HL-60 (cell line): Measurements from ENCODE around the gene ONECUT1.

ENCODE experiments used
- DNase-seq, 2 experiments: peaks; one replicate each; pipeline ENCODE4 v3.0.0-alpha.2; 2010 to 2020; ENCODE audit warnings: low read depth in 1 of 2, low spot score in 1 of 2
- H3K27ac ChIP-seq: fragments of 250-450 bp; sonication (Bioruptor Pico); replicated peaks from 2 replicates; pipeline ENCODE4 v1.5.1; 2020; ENCODE audit warnings: mild to moderate bottlenecking, moderate library complexity
- H3K27me3 ChIP-seq: fragments of 250-450 bp; sonication (Bioruptor Pico); 2 replicates; pipeline ENCODE4 v1.5.1; 2021; ENCODE audit warnings: mild to moderate bottlenecking, moderate library complexity; ENCODE audit not compliant: insufficient read depth, poor library complexity, severe bottlenecking
- H3K4me3 ChIP-seq: replicated peaks from 2 replicates; pipeline ENCODE4 v1.5.1; 2011; ENCODE audit warnings: mild to moderate bottlenecking, control low read depth, low read length; ENCODE audit not compliant: insufficient read depth
- GABPA ChIP-seq: IDR thresholded peaks from 2 replicates; pipeline ENCODE4 v1.6.1; 2012; ENCODE audit warnings: low read depth
- POLR2AphosphoS5 ChIP-seq: IDR thresholded peaks from 2 replicates; pipeline ENCODE4 v1.6.1; 2012; ENCODE audit warnings: low read depth
- SPI1 ChIP-seq: IDR thresholded peaks from 2 replicates; pipeline ENCODE4 v1.6.1; 2012; ENCODE audit warnings: low read depth, mild to moderate bottlenecking, borderline replicate concordance
- TF ChIP-seq, protein P1 (sequence below): IDR thresholded peaks from 2 replicates; pipeline ENCODE4 v1.6.1; 2012; ENCODE audit warnings: low read depth; ENCODE audit not compliant: insufficient replicate concordance
- TF ChIP-seq, protein P2 (sequence below): IDR thresholded peaks from one replicate; pipeline ENCODE4 v1.5.1; 2011; ENCODE audit warnings: low read length, control low read depth, inconsistent platforms; ENCODE audit not compliant: insufficient read depth

Gene ONECUT1

DNA sequence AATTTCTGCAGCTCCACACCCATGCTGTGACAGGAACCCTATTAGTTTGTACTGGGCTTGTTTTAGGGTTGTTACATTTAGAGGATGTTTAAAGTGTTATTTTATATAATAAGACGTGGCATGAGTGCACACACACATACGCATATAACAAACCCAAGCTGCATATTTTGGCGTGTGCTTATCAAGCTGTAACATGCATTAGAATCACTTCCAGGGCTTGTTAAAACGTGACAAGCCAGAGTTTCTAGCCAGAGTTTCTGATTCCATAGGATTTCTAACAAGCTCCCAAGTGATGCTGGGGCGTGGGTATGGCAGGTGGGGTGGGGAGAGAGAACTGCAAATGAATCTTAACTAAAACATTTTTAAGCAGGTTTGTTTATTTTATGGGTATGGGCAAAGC is 17.4 kb downstream of the ONECUT1 start:
- Histone ChIP-seq H3K4me3 (no peak overlapping the region), H3K27me3 (peaks cover 3% of the 10 kb centered on the region), H3K27ac (no peak overlapping the region)
- DNase-seq: no peak
- TF ChIP-seq, protein P1, sequence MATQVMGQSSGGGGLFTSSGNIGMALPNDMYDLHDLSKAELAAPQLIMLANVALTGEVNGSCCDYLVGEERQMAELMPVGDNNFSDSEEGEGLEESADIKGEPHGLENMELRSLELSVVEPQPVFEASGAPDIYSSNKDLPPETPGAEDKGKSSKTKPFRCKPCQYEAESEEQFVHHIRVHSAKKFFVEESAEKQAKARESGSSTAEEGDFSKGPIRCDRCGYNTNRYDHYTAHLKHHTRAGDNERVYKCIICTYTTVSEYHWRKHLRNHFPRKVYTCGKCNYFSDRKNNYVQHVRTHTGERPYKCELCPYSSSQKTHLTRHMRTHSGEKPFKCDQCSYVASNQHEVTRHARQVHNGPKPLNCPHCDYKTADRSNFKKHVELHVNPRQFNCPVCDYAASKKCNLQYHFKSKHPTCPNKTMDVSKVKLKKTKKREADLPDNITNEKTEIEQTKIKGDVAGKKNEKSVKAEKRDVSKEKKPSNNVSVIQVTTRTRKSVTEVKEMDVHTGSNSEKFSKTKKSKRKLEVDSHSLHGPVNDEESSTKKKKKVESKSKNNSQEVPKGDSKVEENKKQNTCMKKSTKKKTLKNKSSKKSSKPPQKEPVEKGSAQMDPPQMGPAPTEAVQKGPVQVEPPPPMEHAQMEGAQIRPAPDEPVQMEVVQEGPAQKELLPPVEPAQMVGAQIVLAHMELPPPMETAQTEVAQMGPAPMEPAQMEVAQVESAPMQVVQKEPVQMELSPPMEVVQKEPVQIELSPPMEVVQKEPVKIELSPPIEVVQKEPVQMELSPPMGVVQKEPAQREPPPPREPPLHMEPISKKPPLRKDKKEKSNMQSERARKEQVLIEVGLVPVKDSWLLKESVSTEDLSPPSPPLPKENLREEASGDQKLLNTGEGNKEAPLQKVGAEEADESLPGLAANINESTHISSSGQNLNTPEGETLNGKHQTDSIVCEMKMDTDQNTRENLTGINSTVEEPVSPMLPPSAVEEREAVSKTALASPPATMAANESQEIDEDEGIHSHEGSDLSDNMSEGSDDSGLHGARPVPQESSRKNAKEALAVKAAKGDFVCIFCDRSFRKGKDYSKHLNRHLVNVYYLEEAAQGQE: no peak
- no peak for TF ChIP-seq SPI1
- no peak for TF ChIP-seq GABPA

DNA sequence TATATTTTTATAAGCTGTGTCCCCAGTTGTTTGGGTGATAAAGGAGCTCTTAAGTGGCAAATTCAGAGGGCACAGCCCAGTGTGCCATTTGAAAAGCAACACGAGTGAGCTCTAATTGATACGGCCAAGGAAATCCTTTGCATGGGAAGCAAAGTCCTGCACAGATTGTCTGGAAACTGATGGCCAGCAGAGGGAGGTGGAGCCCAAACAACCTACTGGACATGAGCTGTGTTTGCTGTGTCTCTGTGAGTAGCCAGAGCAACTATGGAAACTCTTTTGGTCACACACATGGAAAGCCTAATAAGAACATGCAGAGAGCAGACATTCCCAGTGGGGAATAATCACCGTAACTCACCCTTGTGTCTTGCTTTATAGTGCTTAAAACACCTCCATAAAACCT is 24.4 kb downstream of the ONECUT1 start:
- Histone ChIP-seq H3K4me3 (no peak overlapping the region), H3K27me3 (no peaks in the 10 kb centered on the region), H3K27ac (no peak overlapping the region)
- TF ChIP-seq GABPA (no peak), POLR2AphosphoS5 (no peak), SPI1 (no peak)
- TF ChIP-seq, protein P1: no peak
- TF ChIP-seq, protein P2, sequence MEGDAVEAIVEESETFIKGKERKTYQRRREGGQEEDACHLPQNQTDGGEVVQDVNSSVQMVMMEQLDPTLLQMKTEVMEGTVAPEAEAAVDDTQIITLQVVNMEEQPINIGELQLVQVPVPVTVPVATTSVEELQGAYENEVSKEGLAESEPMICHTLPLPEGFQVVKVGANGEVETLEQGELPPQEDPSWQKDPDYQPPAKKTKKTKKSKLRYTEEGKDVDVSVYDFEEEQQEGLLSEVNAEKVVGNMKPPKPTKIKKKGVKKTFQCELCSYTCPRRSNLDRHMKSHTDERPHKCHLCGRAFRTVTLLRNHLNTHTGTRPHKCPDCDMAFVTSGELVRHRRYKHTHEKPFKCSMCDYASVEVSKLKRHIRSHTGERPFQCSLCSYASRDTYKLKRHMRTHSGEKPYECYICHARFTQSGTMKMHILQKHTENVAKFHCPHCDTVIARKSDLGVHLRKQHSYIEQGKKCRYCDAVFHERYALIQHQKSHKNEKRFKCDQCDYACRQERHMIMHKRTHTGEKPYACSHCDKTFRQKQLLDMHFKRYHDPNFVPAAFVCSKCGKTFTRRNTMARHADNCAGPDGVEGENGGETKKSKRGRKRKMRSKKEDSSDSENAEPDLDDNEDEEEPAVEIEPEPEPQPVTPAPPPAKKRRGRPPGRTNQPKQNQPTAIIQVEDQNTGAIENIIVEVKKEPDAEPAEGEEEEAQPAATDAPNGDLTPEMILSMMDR: no peak
- DNase-seq: no peak

GRCh38 chr15:52764731-52765130 is 25.4 kb downstream of the ONECUT1 start:
- no peak for DNase-seq
- no peak overlapping the region for H3K27ac ChIP-seq
- TF ChIP-seq SPI1 (no peak), GABPA (no peak), POLR2AphosphoS5 (no peak)
- TF ChIP-seq, protein P2: no peak
- TF ChIP-seq, protein P1: no peak
- no peak overlapping the region for H3K4me3 ChIP-seq
- H3K27me3 ChIP-seq: no peaks in the 10 kb centered on the region

DNA sequence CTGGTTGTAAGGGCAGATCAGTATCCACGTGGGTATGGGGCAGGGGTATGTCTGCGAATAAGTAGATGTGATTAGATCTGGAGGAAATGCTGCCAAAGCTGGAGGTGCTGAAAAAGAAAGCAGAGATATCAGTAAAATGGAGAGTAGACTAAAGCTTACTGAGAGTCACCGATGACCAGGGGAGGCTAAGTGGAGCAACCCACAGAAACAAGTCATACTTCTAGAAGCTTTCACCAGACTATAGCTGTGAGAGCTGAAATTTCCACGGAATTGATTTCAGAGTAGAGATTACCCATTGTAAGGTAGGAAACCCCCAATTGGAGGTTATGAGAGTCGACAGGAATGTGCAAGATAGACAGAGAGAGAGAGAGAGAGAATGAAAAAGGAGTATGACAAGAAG is 27.5 kb downstream of the ONECUT1 start:
- Histone ChIP-seq H3K4me3 (no peak overlapping the region), H3K27ac (no peak overlapping the region), H3K27me3 (no peaks in the 10 kb centered on the region)
- no peak for DNase-seq
- TF ChIP-seq, protein P1: no peak
- TF ChIP-seq, protein P2: no peak
- TF ChIP-seq GABPA (no peak), SPI1 (no peak), POLR2AphosphoS5 (no peak)
